CD4-positive, CD25-positive, alpha-beta regulatory T cell (primary cell): ENCODE measurements around the gene INPP4B. TPM values are rescaled to one million over a fixed set of nuclear protein-coding genes. Genes with fewer than 3 reads are reported as not detected.
A peak's percentile ranks its signal among the peaks of the same experiment; 100 is the strongest.
"Not testable (repeated sequence)": the region's sequence is repeated elsewhere in the genome, so short reads cannot be mapped to it uniquely, and the experiment has no call there.

ENCODE experiments used
- ATAC-seq, 2 donors: fragments of 150-1000 bp; cut with Tn5 transposase; one replicate each; pipeline ENCODE4 v1.10.0; 2021; ENCODE audit warnings: low read depth in 2 of 2, moderate number of reproducible peaks in 2 of 2, moderate library complexity in 1 of 2
- DNase-seq, 3 donors: peaks; one replicate each; pipeline versions ENCODE4 v3.0.0 to v3.0.0-alpha.2; 2012 to 2022; ENCODE audit warnings: mixed read lengths in 1 of 3
- H3K27ac ChIP-seq: one replicate; pipeline ENCODE4 v1.7.0; 2013; ENCODE audit warnings: mild to moderate bottlenecking, low read length; ENCODE audit not compliant: insufficient read depth, poor library complexity, severe bottlenecking
- H3K27me3 ChIP-seq: one replicate; pipeline ENCODE4 v1.7.0; 2013; ENCODE audit warnings: low read length; ENCODE audit not compliant: control insufficient read depth, insufficient read depth
- H3K36me3 ChIP-seq: one replicate; pipeline ENCODE4 v1.7.0; 2013; ENCODE audit warnings: mild to moderate bottlenecking, low read length, moderate library complexity; ENCODE audit not compliant: control insufficient read depth, insufficient read depth
- H3K4me1 ChIP-seq: 2 replicates; pipeline ENCODE4 v1.7.0; 2013; ENCODE audit warnings: mild to moderate bottlenecking, low read length; ENCODE audit not compliant: insufficient read depth, control insufficient read depth, poor library complexity, severe bottlenecking
- H3K4me3 ChIP-seq: one replicate; pipeline ENCODE4 v1.7.0; 2013; ENCODE audit warnings: low read depth, mild to moderate bottlenecking, low read length, moderate library complexity
- H3K9me3 ChIP-seq, 2 experiments: 1 replicate in 1 of 2; 2 replicates in 1 of 2; pipeline ENCODE4 v1.7.0; 2013; ENCODE audit warnings: low read length in 2 of 2, mild to moderate bottlenecking in 1 of 2, moderate library complexity in 1 of 2; ENCODE audit not compliant: control insufficient read depth in 2 of 2
- H3K27ac Mint-ChIP-seq, 3 donors: one replicate each; pipeline ENCODE4 v1.8.0; 2020 to 2022; ENCODE audit warnings: mild to moderate bottlenecking in 3 of 3, mixed read lengths in 3 of 3, moderate library complexity in 2 of 3
- H3K27me3 Mint-ChIP-seq: one replicate; pipeline ENCODE4 v1.8.0; 2022; ENCODE audit warnings: mild to moderate bottlenecking, mixed read lengths
- H3K36me3 Mint-ChIP-seq: one replicate; pipeline ENCODE4 v1.8.0; 2020; ENCODE audit warnings: mixed read lengths
- H3K4me1 Mint-ChIP-seq, 4 donors: one replicate each; pipeline ENCODE4 v1.8.0; 2020 to 2022; ENCODE audit warnings: mixed read lengths in 4 of 4, mild to moderate bottlenecking in 1 of 4
- H3K4me3 Mint-ChIP-seq, 4 donors: one replicate each; pipeline ENCODE4 v1.8.0; 2020 to 2022; ENCODE audit warnings: mild to moderate bottlenecking in 4 of 4, mixed read lengths in 4 of 4, moderate library complexity in 3 of 4
- H3K9me3 Mint-ChIP-seq, 7 donors: one replicate each; pipeline ENCODE4 v1.8.0; 2020 to 2022; ENCODE audit warnings: mixed read lengths in 7 of 7, mild to moderate bottlenecking in 3 of 7, moderate library complexity in 2 of 7
- polyA plus RNA-seq, 4 donors: library from polyadenylated mRNA; unstranded; fragments of 300-500 nt; fragmentation: Illumina TruSeq; gene quantifications; one replicate each; pipeline ENCODE4 v1.2.3, GENCODE V29; 2021
- total RNA-seq: library from RNA; stranded (reverse); gene quantifications from one replicate; pipeline ENCODE4 v1.2.3, GENCODE V29; 2022

INPP4B gene
- total and polyA plus RNA-seq, 5 donors from 2014 or later = 37.6 to 89.4 (median 44.6) TPM

DNA sequence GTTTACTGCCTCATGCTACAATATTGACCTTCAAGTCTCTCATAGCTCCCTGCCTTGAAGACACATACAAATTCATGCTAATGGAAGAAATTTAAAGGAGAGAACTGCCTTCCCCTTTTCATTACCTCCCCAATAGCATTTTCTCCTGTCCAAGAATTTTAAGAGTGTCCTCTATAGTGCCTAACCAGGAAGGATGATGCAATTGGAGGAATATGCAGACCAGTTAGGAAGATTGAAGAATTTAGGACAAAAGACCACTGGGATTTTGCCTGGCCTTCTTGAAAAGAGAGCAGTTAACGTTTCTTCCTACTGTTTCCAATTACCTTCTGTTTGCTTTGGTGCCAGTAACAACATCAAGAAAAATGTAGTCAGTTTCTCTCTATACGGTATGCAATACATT, 443.9 kb downstream of the INPP4B start:
- Mint-ChIP-seq H3K4me3 (peak overlapping the region; percentile 84 to 97 (median 91)), H3K36me3 (peaks cover 34% of the 10 kb centered on the region)
- peak overlapping the region; percentile 79 for H3K27ac ChIP-seq

DNA sequence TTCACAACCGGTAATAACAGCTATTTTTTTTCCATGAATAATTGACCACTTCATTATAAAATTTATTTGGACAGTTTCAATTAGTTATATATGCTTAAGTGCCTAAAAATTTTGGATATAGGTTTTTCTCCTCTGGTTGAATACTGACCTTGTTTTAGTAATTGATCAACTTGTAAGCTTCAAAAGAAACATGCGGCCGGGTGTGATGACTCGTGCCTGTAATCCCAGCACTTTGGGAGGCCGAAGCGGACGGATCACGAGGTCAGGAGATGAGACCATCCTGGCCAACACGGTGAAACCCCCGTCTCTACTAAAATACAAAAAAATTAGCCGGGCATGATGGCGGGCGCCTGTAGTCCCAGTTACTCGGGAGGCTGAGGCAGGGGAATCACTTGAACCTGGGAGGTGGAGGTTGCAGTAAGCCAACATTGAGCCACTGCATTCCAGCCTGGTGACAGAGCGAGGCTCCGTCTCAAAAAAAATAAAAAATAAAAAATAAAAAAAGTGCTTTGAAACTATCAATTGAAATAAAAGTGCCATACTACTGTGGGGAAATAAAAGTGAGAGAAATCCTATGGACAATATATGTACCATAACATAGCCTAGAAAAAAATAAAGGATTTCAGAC, 448.6 kb downstream of the INPP4B start:
- peak overlapping the region; percentile 47 for H3K27ac ChIP-seq
- H3K27ac Mint-ChIP-seq = peak overlapping the region; percentile 2 to 79 (median 64)
- not testable (repeated sequence) for H3K27me3 Mint-ChIP-seq, DNase-seq, H3K36me3 ChIP-seq, ATAC-seq, H3K9me3 ChIP-seq, H3K27me3 ChIP-seq, H3K9me3 Mint-ChIP-seq
- H3K4me1 ChIP-seq = peaks cover 55% of the 10 kb centered on the region
- H3K4me3 Mint-ChIP-seq = peak overlapping the region; percentile 48 to 81 (median 62)
- H3K4me3 ChIP-seq = peak overlapping the region; percentile 66
- peaks cover 48% of the 10 kb centered on the region for H3K36me3 Mint-ChIP-seq
- H3K4me1 Mint-ChIP-seq = peaks cover 54 to 92% (median 75%) of the 10 kb centered on the region in 4 donors

More for the DNA sequence above, 443.9 kb downstream of the INPP4B start:
- Histone ChIP-seq H3K4me3 (peak overlapping the region; percentile 93), H3K36me3 (no peaks in the 10 kb centered on the region), H3K4me1 (peaks cover 78% of the 10 kb centered on the region), H3K27me3 (no peaks in the 10 kb centered on the region), H3K9me3 (no peaks in the 10 kb centered on the region)
- Mint-ChIP-seq H3K27ac (peak overlapping the region; percentile 73 to 96 (median 92)), H3K9me3 (peaks cover 0 to 2% (median 0%) of the 10 kb centered on the region in 7 donors), H3K27me3 (no peaks in the 10 kb centered on the region), H3K4me1 (peaks cover 36 to 71% (median 58%) of the 10 kb centered on the region in 4 donors)
- no peak for ATAC-seq
- no peak for DNase-seq

DNA sequence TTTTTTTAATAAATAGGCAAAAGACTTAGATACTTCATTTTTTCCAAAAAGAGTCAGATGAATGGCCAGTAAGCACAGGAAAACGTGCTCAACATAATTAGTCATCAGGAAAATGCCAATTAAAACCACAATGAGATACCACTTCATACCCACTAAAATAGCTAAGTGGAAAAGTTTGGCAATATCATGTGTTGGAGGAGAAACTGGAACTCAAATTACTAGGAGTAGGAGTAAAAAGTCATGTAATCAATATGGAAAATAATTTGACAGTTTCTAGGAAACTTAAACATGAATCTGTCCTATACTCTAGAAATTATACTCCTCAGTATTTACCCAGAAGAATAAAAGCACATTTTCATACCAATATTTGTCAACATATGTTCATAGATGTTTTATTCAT, 449.8 kb downstream of the INPP4B start:
- Histone ChIP-seq H3K27ac (peak overlapping the region; percentile 47), H3K27me3 (no peaks in the 10 kb centered on the region), H3K9me3 (no peaks in the 10 kb centered on the region), H3K4me1 (peaks cover 51% of the 10 kb centered on the region), H3K36me3 (peaks cover 4% of the 10 kb centered on the region), H3K4me3 (peak overlapping the region; percentile 66)
- no peak for ATAC-seq
- H3K36me3 Mint-ChIP-seq = peaks cover 39% of the 10 kb centered on the region
- peaks cover 60 to 94% (median 76%) of the 10 kb centered on the region in 4 donors for H3K4me1 Mint-ChIP-seq
- H3K4me3 Mint-ChIP-seq = peak overlapping the region; percentile 48 to 81 (median 61)
- H3K9me3 Mint-ChIP-seq = peaks cover 0 to 8% (median 0%) of the 10 kb centered on the region in 7 donors
- no peaks in the 10 kb centered on the region for H3K27me3 Mint-ChIP-seq
- DNase-seq = no peak
- H3K27ac Mint-ChIP-seq = peak overlapping the region; percentile 2 to 60 (median 43)

DNA sequence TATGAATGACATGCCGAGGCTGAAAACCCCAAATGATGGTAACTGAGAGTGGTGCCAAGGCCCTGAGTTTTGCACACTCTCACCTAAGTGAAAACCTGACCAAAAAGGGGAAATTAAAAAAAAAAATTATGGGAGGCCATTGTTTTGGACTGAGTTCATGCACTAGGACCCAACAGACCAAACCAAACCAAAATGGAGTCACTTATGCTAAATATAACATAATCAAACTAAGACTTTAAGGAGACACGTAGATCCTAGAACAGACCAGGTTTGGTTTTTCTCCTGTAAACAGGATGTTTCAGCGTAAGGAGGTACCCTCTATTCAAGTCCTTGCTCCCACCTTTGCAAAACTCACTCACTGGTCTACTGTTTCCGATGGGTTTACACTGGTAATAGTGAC, 453.0 kb downstream of the INPP4B start:
- peak overlapping the region in 1 of 3 donors; percentile 38 for H3K27ac Mint-ChIP-seq
- H3K9me3 Mint-ChIP-seq = peaks cover 0 to 8% (median 0%) of the 10 kb centered on the region in 7 donors
- H3K27me3 Mint-ChIP-seq = no peaks in the 10 kb centered on the region
- Histone ChIP-seq H3K9me3 (no peaks in the 10 kb centered on the region), H3K4me1 (peaks cover 41% of the 10 kb centered on the region), H3K36me3 (peaks cover 4% of the 10 kb centered on the region), H3K27me3 (no peaks in the 10 kb centered on the region), H3K4me3 (no peak overlapping the region), H3K27ac (no peak overlapping the region)
- peaks cover 26% of the 10 kb centered on the region for H3K36me3 Mint-ChIP-seq
- ATAC-seq (no peak), DNase-seq (no peak)
- peaks cover 59 to 91% (median 66%) of the 10 kb centered on the region in 4 donors for H3K4me1 Mint-ChIP-seq
- no peak overlapping the region for H3K4me3 Mint-ChIP-seq

DNA sequence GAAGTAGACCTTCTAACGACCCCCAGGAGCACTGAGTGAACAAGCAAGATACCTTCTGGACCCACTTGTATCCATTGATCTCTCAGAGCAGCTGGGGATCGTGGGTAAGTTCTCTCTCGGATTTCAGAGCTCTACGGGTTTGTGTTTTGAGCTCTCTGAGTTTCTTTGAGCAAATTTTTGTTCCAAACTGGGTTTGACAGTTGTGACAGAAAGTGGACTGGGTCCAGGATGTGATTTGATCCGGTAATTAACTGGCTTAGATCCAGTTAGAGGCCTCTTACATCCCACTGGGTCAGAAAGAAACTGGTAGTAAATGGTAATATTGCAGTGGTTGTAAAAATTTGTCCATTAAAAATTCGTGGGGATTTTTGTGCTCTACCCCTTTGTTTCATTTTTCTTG, 459.2 kb downstream of the INPP4B start:
- Histone ChIP-seq H3K27me3 (no peaks in the 10 kb centered on the region), H3K27ac (peak overlapping the region; percentile 44), H3K4me3 (peak overlapping the region; percentile 35), H3K36me3 (peaks cover 7% of the 10 kb centered on the region), H3K4me1 (peaks cover 24% of the 10 kb centered on the region), H3K9me3 (no peaks in the 10 kb centered on the region)
- DNase-seq (no peak), ATAC-seq (no peak)
- peaks cover 46 to 81% (median 56%) of the 10 kb centered on the region in 4 donors for H3K4me1 Mint-ChIP-seq
- peak overlapping the region in 2 of 3 donors; percentile 15 to 49 for H3K27ac Mint-ChIP-seq
- peak overlapping the region in 3 of 4 donors; percentile 7 to 41 (median 25) for H3K4me3 Mint-ChIP-seq
- H3K9me3 Mint-ChIP-seq = no peaks in the 10 kb centered on the region
- H3K27me3 Mint-ChIP-seq = no peaks in the 10 kb centered on the region
- H3K36me3 Mint-ChIP-seq = peaks cover 23% of the 10 kb centered on the region

DNA sequence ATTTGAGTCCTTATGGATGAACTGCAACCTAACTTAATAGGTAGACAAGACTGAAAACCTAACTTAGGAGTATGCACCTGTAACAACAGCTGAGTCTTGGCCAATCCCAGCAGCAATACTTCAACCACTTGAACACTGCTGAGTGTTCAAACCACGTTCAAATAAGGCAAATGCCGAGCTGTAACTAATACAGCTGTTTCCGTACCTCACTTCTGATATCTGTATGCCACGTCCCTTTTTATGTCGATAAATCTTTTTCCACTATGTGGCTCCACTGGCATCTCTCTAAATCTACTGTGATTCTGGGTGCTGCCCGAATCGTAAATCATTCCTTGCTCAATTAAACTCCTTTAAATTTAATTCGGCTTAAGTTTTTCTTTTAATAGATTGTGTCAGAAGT, 459.7 kb downstream of the INPP4B start:
- H3K27ac ChIP-seq = peak overlapping the region; percentile 44
- Mint-ChIP-seq H3K4me3 (peak overlapping the region in 2 of 4 donors; percentile 25 to 41), H3K4me1 (peaks cover 49 to 77% (median 55%) of the 10 kb centered on the region in 4 donors), H3K27ac (peak overlapping the region in 1 of 3 donors; percentile 49), H3K9me3 (no peaks in the 10 kb centered on the region), H3K36me3 (peaks cover 23% of the 10 kb centered on the region), H3K27me3 (no peaks in the 10 kb centered on the region)
- no peaks in the 10 kb centered on the region for H3K27me3 ChIP-seq
- peaks cover 20% of the 10 kb centered on the region for H3K4me1 ChIP-seq
- H3K9me3 ChIP-seq = no peaks in the 10 kb centered on the region
- peak in 1 of 2 donors; percentile 50 for ATAC-seq
- DNase-seq = no peak
- H3K4me3 ChIP-seq = peak overlapping the region; percentile 35
- H3K36me3 ChIP-seq = peaks cover 7% of the 10 kb centered on the region

DNA sequence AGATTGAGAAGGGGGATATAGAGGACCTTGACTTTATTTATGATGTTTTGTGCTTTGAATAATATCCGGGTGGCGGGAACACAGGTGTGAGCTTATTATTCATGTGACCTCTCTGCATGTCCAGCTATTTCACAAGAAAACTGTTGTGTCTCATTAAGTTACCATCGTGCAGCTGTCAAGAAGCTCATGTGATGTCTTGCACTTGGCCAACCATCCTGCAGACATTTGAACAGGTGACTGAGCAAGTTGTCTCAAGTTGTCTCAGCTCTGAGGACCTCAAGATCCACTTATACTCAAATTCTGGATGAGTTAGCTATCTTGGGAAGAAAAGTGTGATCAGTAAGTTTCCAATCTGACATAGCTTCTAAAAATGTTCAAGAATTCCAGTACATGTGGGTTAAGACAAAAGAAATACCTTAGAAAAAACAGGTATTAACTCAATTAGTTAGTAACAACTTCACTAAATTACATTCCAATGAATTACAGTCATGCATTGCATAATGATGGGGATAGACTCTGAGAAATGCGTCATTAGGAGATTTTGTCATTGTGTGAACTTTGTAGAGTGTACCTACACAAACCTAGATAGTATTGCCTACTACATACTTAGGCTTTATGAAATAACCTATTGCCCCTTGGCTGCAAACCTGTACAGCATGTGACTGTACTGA, 462.2 kb downstream of the INPP4B start:
- Histone ChIP-seq H3K27me3 (no peaks in the 10 kb centered on the region), H3K9me3 (no peaks in the 10 kb centered on the region), H3K36me3 (peaks cover 9% of the 10 kb centered on the region), H3K4me3 (peak overlapping the region; percentile 9), H3K27ac (peak overlapping the region; percentile 41), H3K4me1 (peaks cover 20% of the 10 kb centered on the region)
- H3K4me1 Mint-ChIP-seq = peaks cover 46 to 77% (median 52%) of the 10 kb centered on the region in 4 donors
- H3K36me3 Mint-ChIP-seq = peaks cover 23% of the 10 kb centered on the region
- no peak for ATAC-seq
- H3K27ac Mint-ChIP-seq = peak overlapping the region in 1 of 3 donors; percentile 1
- no peaks in the 10 kb centered on the region for H3K27me3 Mint-ChIP-seq
- no peak for DNase-seq
- peak overlapping the region in 2 of 4 donors; percentile 2 to 7 for H3K4me3 Mint-ChIP-seq
- no peaks in the 10 kb centered on the region for H3K9me3 Mint-ChIP-seq
